Bone marrow (tissue), 2 donors: ENCODE results near the gene RARG.
"Not testable (repeated sequence)": the region's sequence is repeated elsewhere in the genome, so short reads cannot be mapped to it uniquely, and the experiment has no call there.

Experiments
- DNase-seq, 2 donors: peaks; one replicate each; lab custom pipeline; 2025; lab: John Stamatoyannopoulos, UW

RARG gene

DNA sequence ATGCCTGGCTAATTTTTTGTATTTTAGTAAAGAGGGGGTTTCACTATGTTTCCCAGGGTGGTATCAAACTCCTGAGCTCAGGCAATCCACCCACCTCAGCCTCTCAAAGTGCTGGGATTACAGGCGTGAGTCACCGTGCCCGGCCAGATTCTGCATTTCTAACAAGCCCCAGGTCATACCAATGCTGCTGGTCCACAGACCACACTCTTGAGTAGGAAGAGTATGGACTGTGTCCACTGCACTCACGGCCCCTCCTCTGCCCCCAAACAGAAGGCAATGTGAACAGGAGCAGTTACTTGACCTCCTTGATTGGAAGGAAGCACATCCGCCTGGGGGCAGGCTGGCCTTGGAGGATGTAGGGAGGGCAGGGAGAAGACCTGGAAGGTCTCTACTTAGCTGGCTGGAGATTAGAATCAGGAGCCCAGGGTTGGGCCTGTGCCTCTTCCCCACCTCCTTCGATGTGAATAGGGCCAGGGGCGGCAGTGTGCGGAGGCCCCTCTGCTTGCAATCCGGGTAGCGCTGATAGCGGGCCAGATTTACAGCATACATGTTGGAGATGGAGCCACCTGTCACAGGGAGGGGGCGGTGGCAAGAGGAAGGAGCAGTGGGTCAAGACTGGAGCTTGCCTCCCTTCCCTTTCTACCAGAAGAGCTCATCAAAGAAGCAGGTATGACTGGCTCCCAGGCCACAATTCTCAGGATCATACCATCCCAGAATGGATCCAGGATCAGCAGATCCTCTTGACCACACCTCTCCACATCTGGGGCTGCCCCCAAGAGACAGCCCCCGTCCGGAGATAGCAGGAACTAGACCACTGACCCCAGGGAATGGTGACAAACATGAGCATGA, 60.9 kb downstream of the RARG start:
- DNase-seq, result no peak

DNA sequence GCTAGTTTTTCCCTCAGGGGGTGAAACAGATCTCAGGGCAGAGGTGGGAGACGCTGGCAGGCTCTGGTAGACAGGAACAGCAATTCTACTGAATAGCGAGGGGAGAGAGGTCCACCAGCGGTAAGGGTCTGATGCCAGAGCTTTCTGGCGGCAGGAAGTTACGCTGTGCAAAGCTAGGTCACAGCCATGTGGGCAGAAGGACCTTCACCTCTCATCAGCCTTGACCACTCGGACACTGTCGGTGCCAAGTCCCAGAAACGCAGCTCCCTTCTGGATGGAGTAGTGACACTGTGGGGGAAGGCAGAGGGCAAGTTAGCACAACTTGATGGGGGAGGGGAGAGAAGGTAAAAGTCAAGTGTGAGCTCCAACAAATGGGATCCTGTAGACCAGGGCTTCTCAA, 61.8 kb downstream of the RARG start:
- no peak for DNase-seq

DNA sequence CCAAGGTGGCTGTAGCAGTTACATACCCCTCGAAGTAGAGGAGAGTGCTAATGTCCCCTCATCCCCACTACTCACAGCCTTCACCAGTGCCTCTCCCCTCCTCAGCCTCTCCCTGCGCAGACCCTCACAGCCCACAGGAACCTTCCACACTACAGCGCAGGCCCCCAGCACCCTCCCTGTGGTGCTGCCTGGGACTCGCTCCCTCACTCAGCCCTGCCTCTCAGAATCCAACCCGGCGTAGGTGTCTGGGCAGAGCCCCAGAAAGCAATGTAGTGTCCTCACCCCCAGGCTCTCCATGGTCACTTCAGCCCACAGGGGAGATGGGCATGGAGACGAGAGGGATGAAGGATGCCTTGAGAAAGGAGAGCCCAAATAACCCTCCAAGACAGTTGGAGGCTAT, 62.4 kb downstream of the RARG start:
- no peak for DNase-seq

DNA sequence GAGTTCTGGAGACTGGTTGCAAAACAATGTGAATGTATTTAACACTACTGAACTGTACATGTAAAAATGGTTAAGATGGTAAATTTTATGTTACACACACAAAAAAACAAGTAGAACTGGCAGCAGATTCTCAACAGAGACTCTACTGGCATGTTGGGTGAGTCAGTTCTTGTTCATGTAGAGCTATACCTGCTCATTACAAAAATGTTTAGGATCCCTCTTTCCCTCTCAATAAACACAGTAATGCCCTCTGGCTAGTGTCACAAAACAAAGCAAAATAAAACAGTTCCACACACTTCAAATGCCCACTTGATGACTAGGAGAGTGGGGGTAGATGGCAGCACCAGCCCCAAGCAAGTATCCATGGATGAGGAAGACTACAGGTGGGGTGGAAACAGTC, 65.2 kb downstream of the RARG start:
- DNase-seq, result no peak

DNA sequence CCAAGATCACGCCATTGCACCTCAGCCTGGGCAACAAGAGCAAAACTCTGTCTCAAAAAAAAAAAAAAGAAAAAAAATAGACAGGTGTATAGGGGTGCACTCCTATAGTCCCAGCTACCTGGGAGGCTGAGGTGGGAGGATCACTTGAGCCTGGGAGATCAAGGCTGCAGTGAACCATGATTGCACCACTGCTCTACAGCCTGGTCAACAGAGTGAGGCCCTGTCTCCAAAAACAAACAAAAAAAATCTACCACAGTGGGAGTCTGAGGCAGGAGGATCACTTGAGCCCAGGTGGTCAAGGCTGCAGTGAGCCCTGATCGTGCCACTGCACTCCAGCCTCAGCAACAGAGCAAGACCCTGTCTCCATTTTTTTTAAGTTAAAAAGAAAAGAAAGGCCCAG, 69.0 kb downstream of the RARG start:
- not testable (repeated sequence) for DNase-seq

DNA sequence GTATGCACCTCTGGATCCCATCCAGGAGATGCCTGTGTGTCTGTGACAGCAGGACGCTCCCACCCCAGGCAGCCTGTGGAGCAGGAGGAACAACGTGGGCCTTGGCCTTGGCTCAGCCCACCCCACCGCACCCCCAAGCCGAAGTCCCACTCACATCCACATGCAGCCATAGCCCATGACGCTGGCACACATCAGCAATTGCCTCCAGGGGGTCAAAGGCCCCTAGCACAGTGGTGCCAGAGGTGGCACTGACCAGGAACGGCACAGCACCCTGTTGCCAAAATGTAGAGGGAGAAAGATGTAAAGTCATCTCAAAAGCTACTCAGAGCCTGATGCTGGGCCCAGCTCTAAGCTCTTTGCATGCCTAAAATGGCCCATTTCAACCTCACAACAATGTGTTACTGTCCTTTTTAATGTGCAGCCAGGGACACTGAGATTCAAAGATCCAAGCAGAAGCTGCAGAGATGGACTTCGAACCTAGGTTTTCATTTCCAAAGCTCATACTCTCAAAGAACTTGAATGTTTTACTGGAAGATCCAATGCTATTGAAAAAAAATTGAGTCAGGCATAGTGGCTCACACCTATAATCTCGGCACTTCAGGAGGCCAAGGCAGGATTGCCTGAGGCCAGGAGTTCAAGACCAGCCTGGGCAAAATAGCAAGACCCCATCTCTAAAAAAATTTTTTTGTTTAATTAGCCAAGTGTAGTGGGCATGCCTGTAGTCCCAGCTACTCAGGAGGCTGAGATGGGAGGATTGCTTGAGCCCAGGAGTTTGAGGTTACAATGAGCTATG, 70.7 kb downstream of the RARG start:
- DNase-seq, result no peak

DNA sequence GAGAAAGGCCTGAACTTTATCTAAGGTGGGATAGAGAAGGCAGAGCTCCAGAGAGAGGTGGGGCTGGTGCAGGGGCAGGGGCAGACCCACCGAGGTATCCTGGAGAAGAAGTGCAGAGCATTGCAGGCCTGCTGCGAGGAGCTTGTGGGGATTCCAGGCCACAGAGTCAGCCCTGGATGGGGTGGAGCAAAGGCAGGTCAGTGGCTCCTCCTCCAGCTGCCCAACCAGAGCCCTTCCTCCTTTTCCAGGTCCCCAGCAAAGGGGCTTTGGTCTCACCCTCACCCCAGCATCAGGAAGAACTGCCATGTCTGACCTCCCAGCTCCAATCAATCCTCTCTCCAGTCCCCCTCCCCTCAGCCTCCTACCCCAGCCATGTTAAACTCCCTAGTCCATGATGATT, 71.3 kb downstream of the RARG start:
- no peak for DNase-seq
